NCI-H226 (cell line): Measurements from ENCODE around the gene PHACTR1.
"Not testable (repeated sequence)": the region's sequence is repeated elsewhere in the genome, so short reads cannot be mapped to it uniquely, and the experiment has no call there.

Source experiments
- DNase-seq: peaks from one replicate; pipeline ENCODE4 v3.0.0-alpha.2; 2015

The PHACTR1 gene

DNA sequence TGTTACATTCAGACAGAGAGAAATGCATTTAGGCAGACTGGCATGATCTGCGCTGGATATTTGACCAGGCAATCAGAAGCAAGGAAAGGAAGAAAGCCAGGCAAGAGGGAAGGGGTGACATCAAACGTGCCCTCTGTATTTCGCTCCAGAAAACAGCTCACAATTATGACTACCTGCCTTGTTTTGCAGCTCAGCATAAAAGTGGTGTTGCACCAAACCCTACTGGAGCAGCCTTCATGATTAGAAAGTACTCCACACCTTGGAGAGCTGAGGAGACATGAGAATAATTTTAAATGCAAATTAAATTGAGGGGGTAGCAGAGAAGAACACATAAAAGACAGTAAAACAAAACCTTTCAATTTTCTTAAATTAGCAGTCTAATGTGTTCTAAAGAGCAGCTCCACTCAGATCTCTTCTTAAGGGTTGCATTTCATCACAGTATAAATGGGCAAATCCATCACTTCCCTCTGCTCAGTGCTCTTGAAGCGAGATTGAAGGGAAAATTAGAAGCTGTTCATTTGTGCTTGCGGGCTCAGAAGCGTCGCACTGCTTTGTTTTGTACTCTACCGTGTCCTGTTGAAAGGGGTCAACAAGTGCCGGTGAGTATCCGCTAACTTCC is at the start of gene PHACTR1:
Gene PHACTR1, plus strand, starts transcription at position 470 of the 619 bp plus-strand sequence.
- no peak for DNase-seq

- no peak for DNase-seq
Measured at GRCh38 chr6:12666886-12667285, 49.7 kb upstream of the PHACTR1 start.

DNA sequence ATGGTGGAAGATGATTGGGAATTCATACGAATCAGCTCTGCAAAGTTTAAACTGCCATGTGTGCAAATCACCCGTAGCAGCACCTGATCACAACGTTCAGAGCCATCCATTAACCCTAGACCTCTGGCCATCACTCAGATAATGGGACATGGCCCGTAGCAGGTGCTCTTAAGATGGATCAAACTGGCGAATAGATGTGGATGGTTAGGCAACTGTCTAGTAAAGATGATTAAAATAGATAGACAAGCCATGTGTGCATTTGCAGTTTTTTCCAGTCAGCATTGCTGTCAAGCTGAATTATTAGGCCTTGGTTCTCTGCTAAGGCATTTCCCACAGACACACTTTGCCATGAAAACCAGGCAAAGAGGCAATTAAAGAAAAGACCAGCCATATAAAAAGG is 40.6 kb upstream of the PHACTR1 start:
- DNase-seq = no peak

DNA sequence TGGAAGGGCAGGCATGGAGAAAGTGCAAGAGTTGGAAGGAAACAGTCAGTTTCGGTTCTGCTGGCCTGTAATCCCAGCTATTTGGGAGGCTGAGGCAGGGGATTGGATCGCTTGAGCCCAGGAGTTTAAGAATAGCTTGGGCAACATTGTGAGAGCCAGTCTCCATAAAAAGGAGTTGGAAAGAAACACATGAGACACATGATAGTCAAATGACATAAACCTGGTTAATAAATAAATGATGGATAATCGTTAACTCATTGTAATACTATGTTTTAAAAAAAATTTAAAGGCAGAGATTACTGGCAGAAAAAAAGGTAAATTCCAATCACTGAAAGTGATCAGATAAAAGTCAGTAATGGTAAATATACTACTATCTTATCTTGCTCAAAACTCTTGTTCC is 37.2 kb upstream of the PHACTR1 start:
- no peak for DNase-seq

GRCh38 chr6:12693122-12693521 is 23.4 kb upstream of the PHACTR1 start:
- DNase-seq = no peak

GRCh38 chr6:12698298-12698697 is 18.3 kb upstream of the PHACTR1 start:
- no peak for DNase-seq

GRCh38 chr6:12704946-12705345 is 11.6 kb upstream of the PHACTR1 start:
- no peak for DNase-seq

- peak; percentile 85 for DNase-seq
Measured at GRCh38 chr6:12709116-12709515, 7.5 kb upstream of the PHACTR1 start.

GRCh38 chr6:12709556-12710232 is 6.9 kb upstream of the PHACTR1 start:
- DNase-seq = peak; percentile 17

DNA sequence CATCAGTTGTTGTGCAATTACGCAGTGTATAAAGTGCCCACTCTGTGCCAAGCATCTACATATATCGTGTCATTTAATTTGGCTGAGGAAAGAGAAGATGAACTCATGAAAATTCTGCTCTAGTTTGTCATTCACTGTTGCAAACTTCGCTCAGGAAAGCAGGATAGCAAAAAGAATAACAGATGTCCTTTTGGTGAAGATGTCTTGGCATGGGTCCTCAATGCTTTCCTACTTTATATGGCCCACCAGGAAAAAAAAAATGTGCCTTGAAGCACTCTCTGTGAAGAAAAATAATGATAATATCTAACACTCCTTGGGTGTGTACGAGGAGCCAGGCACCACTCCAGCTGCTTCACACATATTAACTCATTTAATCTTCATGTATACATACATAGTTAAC is 5.6 kb upstream of the PHACTR1 start:
- no peak for DNase-seq

DNA sequence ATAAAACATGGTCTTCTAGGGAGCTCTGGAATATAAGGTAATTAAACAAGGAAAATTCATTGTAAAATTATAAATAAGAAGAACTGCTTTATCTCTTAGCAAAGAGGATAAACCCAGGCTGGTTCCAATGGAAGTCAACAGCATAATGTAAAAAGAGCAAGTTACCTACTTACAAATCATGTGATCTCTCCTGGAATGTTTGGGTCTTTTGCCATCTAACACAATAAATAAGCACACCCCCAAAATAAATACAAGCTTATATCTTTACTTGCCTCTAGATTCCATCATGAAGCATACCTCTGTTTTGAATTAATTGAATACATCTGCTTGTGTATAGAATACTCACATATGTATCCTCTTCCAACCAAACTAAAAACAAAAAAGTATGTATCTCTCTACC is 2.5 kb upstream of the PHACTR1 start:
- DNase-seq = no peak

- no peak for DNase-seq
Measured at GRCh38 chr6:12715437-12715836, 1.1 kb upstream of the PHACTR1 start.

GRCh38 chr6:12717356-12717755 is 789 bp downstream of the PHACTR1 start:
- peak; percentile 36 for DNase-seq

- DNase-seq = peak; percentile 89
Measured at GRCh38 chr6:12718015-12718414, 1.4 kb downstream of the PHACTR1 start.

DNA sequence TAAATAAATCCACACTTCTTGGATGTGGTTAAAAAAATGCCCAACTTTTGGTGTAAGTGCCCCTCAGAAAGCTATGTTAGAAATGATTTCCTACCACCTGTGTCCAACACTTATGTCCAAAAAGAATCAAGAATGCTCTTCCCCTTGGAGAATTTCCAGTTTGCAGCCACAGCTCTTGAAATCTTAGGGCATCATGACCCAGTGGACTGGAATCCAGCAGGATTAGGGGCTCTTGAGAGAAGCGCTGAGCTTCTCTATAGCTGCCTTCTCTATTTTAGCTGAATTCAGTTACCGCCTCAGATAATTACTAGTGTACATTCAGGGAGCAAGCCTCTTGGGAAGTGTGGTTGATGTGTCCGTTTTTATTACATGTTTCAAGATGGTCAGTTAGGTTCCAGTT is 2.5 kb downstream of the PHACTR1 start:
- peak; percentile 9 for DNase-seq

- no peak for DNase-seq
Measured at GRCh38 chr6:12720310-12720709, 3.7 kb downstream of the PHACTR1 start.

GRCh38 chr6:12725263-12725662 is 8.7 kb downstream of the PHACTR1 start:
- no peak for DNase-seq

- DNase-seq = no peak
Measured at GRCh38 chr6:12729467-12729866, 12.9 kb downstream of the PHACTR1 start.

DNA sequence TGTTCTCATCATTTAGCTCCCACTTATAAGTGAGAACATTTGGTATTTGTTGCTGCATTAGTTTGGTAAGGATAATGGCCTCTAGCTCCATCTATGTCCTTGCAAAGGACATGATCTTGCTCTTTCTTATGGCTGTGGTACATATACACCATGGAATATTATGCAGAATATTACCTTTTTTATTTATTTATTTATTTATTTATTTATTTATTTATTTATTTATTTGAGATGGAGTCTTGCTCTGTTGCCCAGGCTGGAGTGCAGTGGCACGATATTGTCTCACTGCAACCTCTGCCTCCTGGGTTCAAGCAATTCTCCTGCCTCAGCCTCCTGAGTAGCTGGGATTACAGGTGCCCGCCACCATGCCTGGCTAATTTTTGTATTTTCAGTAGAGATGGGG is 14.2 kb downstream of the PHACTR1 start:
- not testable (repeated sequence) for DNase-seq

DNA sequence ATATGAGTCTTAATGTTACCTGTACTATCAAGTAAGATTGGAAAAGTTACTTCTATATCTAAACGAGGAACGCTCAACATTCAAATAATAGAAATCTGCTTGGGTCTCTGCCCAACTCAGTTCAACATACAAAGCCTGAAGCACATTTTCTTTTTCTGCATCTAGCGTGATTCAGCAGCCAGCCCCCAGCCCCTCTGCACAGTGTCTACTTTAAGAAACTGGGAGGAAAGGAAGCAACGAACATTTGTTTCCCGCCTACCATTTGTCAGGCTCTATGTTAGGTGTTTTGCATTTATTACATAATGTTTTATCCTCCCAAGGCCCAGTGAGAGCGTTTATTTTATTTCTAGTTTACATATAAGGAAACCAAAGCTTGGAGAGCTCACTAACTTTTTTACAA is 17.3 kb downstream of the PHACTR1 start:
- DNase-seq = no peak

GRCh38 chr6:12735786-12736185 is 19.2 kb downstream of the PHACTR1 start:
- no peak for DNase-seq

DNA sequence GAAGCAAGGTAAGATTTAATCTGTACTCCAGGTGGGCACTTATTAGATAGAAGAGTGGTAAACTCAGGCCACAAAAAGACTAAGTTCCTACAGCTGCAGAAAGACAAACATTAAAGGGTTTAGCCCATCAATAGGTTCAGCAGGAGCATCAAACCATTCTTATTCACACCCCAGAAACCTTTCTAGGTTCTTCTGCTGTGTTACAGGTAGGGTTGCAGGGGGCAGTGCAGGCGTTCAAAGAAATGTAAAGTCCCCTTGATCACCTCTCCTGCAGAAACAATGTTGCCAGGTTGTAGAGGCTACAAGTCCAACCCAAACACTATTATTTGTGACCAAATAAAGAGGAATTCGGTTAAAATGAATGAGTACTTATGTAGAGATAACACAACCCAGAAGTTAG is 31.8 kb downstream of the PHACTR1 start:
- no peak for DNase-seq

DNA sequence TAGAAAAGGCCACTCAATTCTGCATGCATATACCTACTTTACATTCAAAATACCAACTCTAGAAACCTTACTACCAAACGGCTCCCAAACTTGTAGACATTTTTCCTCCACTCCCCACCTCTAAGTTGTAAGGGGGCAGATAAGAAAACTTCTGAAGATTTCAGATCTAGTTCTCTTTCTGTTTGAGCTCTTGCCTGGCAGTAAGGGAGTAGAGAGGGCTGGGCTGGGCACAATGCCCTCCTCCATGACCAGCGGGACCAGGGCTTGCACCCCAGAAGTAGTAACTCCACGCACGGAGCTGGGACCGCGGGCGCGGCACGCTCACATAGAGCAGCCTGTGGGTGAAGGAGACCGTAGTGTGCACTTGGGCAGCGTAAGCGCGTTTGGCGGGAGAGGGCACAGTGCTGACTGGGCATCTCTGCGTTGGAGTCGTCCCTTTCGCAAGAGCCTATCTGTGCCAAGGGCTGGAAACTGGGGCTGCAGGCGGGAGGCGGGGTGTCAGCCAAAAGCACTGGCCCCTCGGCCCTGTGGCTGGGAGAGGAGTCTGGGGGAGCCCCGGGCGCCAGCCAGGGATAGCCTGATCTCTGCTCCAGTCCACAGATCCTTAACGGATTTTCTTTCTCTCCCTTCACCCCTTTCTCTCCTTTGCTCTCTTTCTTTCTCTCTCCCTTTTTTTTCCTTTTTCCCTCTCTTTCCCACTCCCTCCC is 32.4 kb downstream of the PHACTR1 start:
- DNase-seq = no peak
